Sigmoid colon (tissue), 7 donors: ENCODE data around the gene PGPEP1. TPM values are rescaled to one million over a fixed set of nuclear protein-coding genes. Genes with fewer than 3 reads are reported as not detected.

Source experiments
- DNase-seq: peaks from one replicate; pipeline ENCODE4 v3.0.0-alpha.2; 2019
- H3K27ac ChIP-seq, 4 donors: fragments of 200-600 bp; sonication (generic); one replicate each; pipeline ENCODE4 v1.5.1; 2016 to 2019; ENCODE audit warnings: mild to moderate bottlenecking in 1 of 4
- H3K27me3 ChIP-seq, 3 donors: fragments of 200-600 bp; sonication (generic); one replicate each; pipeline ENCODE4 v1.5.1; 2019; ENCODE audit warnings: mild to moderate bottlenecking in 1 of 3
- H3K36me3 ChIP-seq, 4 donors: fragments of 200-600 bp; sonication (generic); one replicate each; pipeline ENCODE4 v1.5.1; 2016 to 2019
- H3K4me1 ChIP-seq, 4 donors: fragments of 200-600 bp; sonication (generic); one replicate each; pipeline ENCODE4 v1.5.1; 2017 to 2019
- H3K4me3 ChIP-seq, 4 donors: fragments of 200-600 bp; sonication (generic); one replicate each; pipeline ENCODE4 v1.5.1; 2017 to 2019; ENCODE audit warnings: mild to moderate bottlenecking in 2 of 4, moderate library complexity in 1 of 4
- H3K9me3 ChIP-seq, 4 donors: fragments of 200-600 bp in 3 of 4; sonication (generic) in 3 of 4; one replicate each; pipeline versions ENCODE4 v1.5.1 to v1.6.1; 2013 to 2019
- CTCF ChIP-seq, 4 experiments: fragments of 450-650 bp in 3 of 4; fragments of 200-600 bp in 1 of 4; IDR thresholded peaks; one replicate each; pipeline ENCODE4 v1.5.1; 2016 to 2019; ENCODE audit warnings: antibody characterized with exemption in 4 of 4, mild to moderate bottlenecking in 3 of 4, moderate library complexity in 2 of 4
- EP300 ChIP-seq, 4 donors: sonication (generic); formaldehyde crosslinking; IDR thresholded peaks; one replicate each; pipeline ENCODE4 v1.6.1; 2017; ENCODE audit warnings: antibody characterized with exemption in 4 of 4
- POLR2A ChIP-seq, 2 donors: fragments of 450-650 bp; IDR thresholded peaks; one replicate each; pipeline ENCODE4 v1.6.1; 2016; ENCODE audit warnings: antibody characterized with exemption in 2 of 2, mild to moderate bottlenecking in 2 of 2, moderate library complexity in 2 of 2
- POLR2AphosphoS5 ChIP-seq, 4 donors: sonication (generic); formaldehyde crosslinking; IDR thresholded peaks; one replicate each; pipeline ENCODE4 v1.6.1; 2017; ENCODE audit warnings: antibody characterized with exemption in 4 of 4
- WGBS, 2 donors: extraction: QIAGEN DNeasy Blood & Tissue Kit; methylation state at CpG; one replicate each; pipeline ENCODE4 v1.1.7; 2013; 5-methylcytosine and 5-hydroxymethylcytosine counted together
- intact Hi-C: fragments of 100-400 bp; cut with DNase I; formaldehyde crosslinking; loops from one replicate; pipeline ENCODE4 v1.15.1; 2023
- polyA plus RNA-seq, 3 donors: library from polyadenylated mRNA; stranded (reverse); fragments of 200-250 nt; gene quantifications; one replicate each; pipeline ENCODE4 v1.2.3, GENCODE V29; 2013
- total RNA-seq, 4 donors: library from RNA; depleted of rRNA; stranded (reverse); fragments of >200 nt; gene quantifications; one replicate each; pipeline ENCODE4 v1.1.0, GENCODE V29; 2016
- donor health status: healthy with polysubstance abuse.
- donor health status: Bipolar disorder and iron deficiency.
- donor health status: healthy.

The PGPEP1 gene
- total and polyA plus RNA-seq, 7 donors: 14.4 to 36.9 (median 16.9) TPM

DNA sequence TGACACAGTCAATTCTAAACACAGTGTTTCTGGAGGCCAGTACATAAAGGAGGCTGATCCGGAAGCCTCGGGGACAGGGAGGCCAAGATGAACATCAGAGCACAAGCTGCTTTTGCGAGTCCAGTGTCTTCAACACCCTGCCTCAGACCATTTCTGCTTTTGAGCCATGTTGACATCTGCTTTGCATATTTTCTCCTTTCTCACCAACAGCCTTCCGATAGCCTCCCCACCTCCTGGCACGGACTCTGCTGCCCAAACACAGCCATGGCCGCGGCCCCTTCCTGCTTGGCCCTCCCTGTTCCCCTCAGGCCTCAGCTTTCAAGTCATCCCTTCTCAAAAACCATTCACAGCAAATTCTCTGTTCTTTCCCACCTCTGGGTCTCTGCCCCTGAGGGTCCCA lies 53.4 kb downstream of the PGPEP1 start:
- Histone ChIP-seq H3K4me3 (peak overlapping the region in 2 of 4 donors; percentile 5 to 17), H3K27ac (peak overlapping the region in 1 of 4 donors; percentile 21), H3K4me1 (peaks cover 0 to 10% (median under 1%) of the 10 kb centered on the region in 4 donors), H3K36me3 (no peaks in the 10 kb centered on the region), H3K27me3 (peaks cover 10 to 25% (median 19%) of the 10 kb centered on the region in 3 donors), H3K9me3 (peaks cover 0 to 5% (median 0%) of the 10 kb centered on the region in 4 donors)
- TF ChIP-seq CTCF (IDR thresholded peaks at IDR 0.05) (no peak), POLR2AphosphoS5 (IDR thresholded peaks at IDR 0.05) (no peak), EP300 (IDR thresholded peaks at IDR 0.05) (no peak), POLR2A (IDR thresholded peaks at IDR 0.05) (no peak)
- WGBS, 2 donors: 70 to 87% methylated on average over 7 of the region's 7 CpGs
- no peak for DNase-seq
- intact Hi-C loops: no loop called here

DNA sequence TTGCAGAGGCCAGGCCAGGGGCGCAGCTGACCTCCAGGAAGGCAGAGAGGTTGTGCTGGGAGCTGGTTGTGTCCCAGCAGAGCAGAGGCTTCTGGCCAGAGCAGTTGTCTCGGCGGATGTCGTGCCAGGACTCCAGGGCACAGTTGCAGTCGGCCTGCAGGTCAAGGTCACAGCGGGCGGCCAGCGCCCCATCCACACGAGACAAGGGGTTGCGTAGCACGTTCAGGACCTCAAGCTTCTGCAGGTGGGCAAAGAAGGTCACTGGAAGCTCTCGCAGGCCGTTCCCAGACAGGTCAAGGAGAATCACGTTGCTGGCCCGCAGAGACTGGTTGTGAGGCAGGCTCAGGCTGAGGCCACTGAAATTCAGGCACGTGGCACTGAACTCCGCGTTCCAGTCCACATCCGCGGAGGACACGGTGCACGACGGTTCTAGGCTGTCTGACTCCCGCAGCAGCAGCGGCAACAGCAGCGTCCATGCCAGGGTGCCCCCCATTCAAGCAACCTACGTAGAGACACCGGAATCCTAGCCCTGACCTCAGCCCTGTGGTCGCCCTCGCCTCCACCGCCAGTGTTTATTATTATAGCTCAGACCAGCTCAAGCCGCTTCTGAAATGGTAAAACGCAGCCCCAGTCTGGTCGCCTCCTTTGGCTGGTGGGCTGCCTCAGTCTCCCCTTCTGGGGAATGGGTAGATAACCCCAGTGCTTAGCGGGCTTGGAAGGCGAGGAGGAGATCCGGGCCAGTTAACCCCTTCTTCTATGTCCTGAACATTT lies 56.3 kb downstream of the PGPEP1 start:
- Histone ChIP-seq H3K27ac (peak overlapping the region in 1 of 4 donors; percentile 7), H3K9me3 (no peaks in the 10 kb centered on the region), H3K4me3 (peak overlapping the region in 3 of 4 donors; percentile 7 to 42 (median 34)), H3K36me3 (no peaks in the 10 kb centered on the region), H3K4me1 (peaks cover 0 to 10% (median 0%) of the 10 kb centered on the region in 4 donors), H3K27me3 (peaks cover 10 to 25% (median 19%) of the 10 kb centered on the region in 3 donors)
- WGBS, 2 donors: 49 to 71% methylated on average over 37 of the region's 37 CpGs
- intact Hi-C loops: no loop called here
- TF ChIP-seq POLR2AphosphoS5 (IDR thresholded peaks at IDR 0.05) (no peak), EP300 (IDR thresholded peaks at IDR 0.05) (no peak), CTCF (IDR thresholded peaks at IDR 0.05) (no peak), POLR2A (IDR thresholded peaks at IDR 0.05) (no peak)
- DNase-seq: no peak

- peak; percentile 77 for DNase-seq
- 11 to 13% methylated on average over 33 of the region's 33 CpGs for WGBS, 2 donors
- intact Hi-C loops: no loop called here
- Histone ChIP-seq H3K36me3 (no peaks in the 10 kb centered on the region), H3K9me3 (no peaks in the 10 kb centered on the region), H3K27me3 (peaks cover 10 to 25% (median 19%) of the 10 kb centered on the region in 3 donors), H3K4me3 (peak within 1 kb of the TSS in 3 of 4 donors; percentile 7 to 42 (median 34)), H3K27ac (peak within 1 kb of the TSS in 2 of 4 donors; percentile 18 to 30), H3K4me1 (peaks cover 0 to 10% (median 0%) of the 10 kb centered on the region in 4 donors)
- peak in 3 of 4 donors; percentile 19 to 49 (median 43) for TF ChIP-seq POLR2AphosphoS5 (IDR thresholded peaks at IDR 0.05)
- no peak for TF ChIP-seq CTCF (IDR thresholded peaks at IDR 0.05)
These were observed 57.1 kb downstream of the PGPEP1 start, which contains the start of gene LRRC25 for GRCh38 chr19:18397242-18398202. Gene LRRC25 (minus strand): TSS chr19:18397622. CDS start chr19:18396963, 659 bp downstream.

- no peaks in the 10 kb centered on the region for H3K36me3 ChIP-seq
- H3K4me3 ChIP-seq: no peak overlapping the region
- DNase-seq: no peak
- peaks cover 10 to 25% (median 19%) of the 10 kb centered on the region in 3 donors for H3K27me3 ChIP-seq
- WGBS, 2 donors: 18 to 50% methylated on average over 6 of the region's 6 CpGs
- no peak overlapping the region for H3K27ac ChIP-seq
- H3K9me3 ChIP-seq: no peaks in the 10 kb centered on the region
- H3K4me1 ChIP-seq: peaks cover 0 to 10% (median 0%) of the 10 kb centered on the region in 4 donors
- intact Hi-C loops: no loop called here
- TF ChIP-seq POLR2A (IDR thresholded peaks at IDR 0.05) (no peak), POLR2AphosphoS5 (IDR thresholded peaks at IDR 0.05) (peak in 2 of 4 donors; percentile 15 to 18), CTCF (IDR thresholded peaks at IDR 0.05) (no peak), EP300 (IDR thresholded peaks at IDR 0.05) (no peak)
These were observed 58.6 kb downstream of the PGPEP1 start for GRCh38 chr19:18399008-18399407.
